Panc1 (cell line): ENCODE results near the gene SCARF1.

Experiments used
- CTCF ChIP-seq: fragments of 450-650 bp; IDR thresholded peaks from 2 replicates; pipeline ENCODE4 v1.5.1; 2017; ENCODE audit warnings: mild to moderate bottlenecking
- POLR2AphosphoS5 ChIP-seq: IDR thresholded peaks from 2 replicates; pipeline ENCODE4 v1.6.1; 2012; ENCODE audit warnings: mild to moderate bottlenecking, low read depth, low read length, moderate library complexity

- no peak for TF ChIP-seq CTCF
- no peak for TF ChIP-seq POLR2AphosphoS5
These were observed 37.6 kb downstream of the SCARF1 start for GRCh38 chr17:1607971-1608320.
